GM12801 (cell line): ENCODE measurements around the gene PAX9.

Experiments
- CTCF ChIP-seq: IDR thresholded peaks from one replicate; pipeline ENCODE4 v1.5.1; 2011; ENCODE audit warnings: control low read depth; ENCODE audit not compliant: insufficient read length; ENCODE audit errors: extremely low read depth

Gene PAX9

DNA sequence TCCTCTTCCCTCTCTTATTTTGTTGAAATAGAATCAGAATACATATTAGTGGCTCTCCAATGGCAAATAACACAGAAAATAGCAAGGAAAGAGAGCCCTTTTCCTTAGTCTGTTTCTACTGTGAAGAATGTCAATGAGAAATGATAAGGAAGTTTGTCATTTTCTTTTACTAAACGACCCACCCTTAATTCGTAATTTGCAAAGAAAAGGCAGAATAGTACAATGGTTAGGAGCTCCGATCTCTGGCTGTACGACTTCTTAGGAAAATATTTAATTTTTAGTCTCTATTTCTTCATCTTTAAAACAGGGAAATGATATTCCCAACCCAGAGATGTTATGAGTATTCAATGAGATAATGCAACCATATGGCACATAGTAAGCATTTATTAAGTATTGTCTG lies 6.0 kb downstream of the PAX9 start:
- TF ChIP-seq CTCF = no peak

DNA sequence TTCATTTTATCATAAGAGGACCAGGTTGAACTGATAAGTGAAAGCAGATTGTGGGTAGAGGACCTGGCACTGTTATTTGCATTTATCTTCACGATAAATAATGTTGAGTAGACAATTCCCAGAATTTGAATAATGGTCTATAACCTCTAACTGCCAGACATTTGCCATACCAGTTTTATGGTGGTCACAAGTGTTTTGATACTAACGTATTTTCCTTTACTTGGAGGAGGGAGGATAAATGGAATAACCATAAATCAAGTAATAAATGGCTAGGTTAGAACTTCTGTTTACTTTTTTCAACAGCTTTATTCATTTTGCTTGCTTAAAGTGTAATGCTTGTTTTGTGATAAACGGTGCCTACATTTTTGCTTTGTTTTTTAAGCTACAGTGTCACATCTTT lies 9.5 kb downstream of the PAX9 start:
- TF ChIP-seq CTCF = no peak

DNA sequence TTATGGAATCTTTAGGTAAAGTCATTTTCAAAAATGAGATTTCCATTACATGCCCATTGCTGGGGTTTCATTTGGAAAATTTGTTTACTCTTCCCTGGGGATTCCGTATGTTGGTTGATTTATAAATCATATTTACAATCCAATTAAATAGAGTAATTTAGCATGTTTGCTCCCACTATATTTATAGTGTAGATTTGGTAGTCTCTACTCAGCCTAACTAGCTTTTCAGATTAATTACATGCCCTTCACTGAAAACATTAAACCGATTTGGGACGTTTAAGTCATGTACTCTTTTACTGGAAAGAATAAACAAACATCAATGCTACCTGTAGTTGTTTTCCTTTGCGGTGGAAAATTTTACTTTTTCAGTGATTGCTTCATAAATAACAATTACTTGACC lies 10.4 kb downstream of the PAX9 start:
- no peak for TF ChIP-seq CTCF

- TF ChIP-seq CTCF = no peak
These were observed 13.0 kb downstream of the PAX9 start for GRCh38 chr14:36674659-36675058.

- TF ChIP-seq CTCF = no peak
These were observed 13.9 kb downstream of the PAX9 start for GRCh38 chr14:36675581-36675980.

GRCh38 chr14:36676236-36676635 lies 14.6 kb downstream of the PAX9 start:
- TF ChIP-seq CTCF = no peak

DNA sequence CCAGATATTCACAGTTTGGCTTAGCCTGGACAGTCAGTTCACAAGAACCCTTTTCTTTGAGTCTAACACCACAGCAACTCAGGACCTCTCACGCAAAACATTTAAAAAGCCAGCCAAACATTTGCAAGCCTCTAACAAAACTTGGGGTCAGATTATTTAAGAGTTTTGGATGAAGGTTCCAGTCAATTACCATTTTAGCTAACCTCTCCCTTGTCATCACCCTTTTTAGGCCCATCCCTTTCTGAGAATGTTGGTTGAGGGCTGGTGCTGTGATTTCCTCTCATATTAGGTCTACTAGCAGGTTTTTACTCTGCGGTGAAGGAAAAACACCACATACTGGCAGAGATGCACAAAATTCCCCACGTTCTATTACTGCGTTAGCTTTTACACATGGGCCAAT lies 20.7 kb downstream of the PAX9 start:
- TF ChIP-seq CTCF = no peak
